ENCODE data around the gene SLC16A11. TPM values are rescaled to one million over a fixed set of nuclear protein-coding genes. Genes with fewer than 3 reads are reported as not detected.

The SLC16A11 gene
- total RNA-seq, 1 donor from 2014 or later = not detected

MicroRNAs within 50 kb of the gene (microRNA counts, 767-probe panel; counts per million panel counts)
- 460 counts per million, percentile 90 among the panel's probes with 10 or more counts for microRNA hsa-miR-195-5p
- microRNA hsa-miR-497-5p = 460 counts per million, percentile 90 among the panel's probes with 10 or more counts

Small RNA genes lying within 50 kb of the gene (small RNA-seq; reads per million reads assigned to genes)
- not detected for gene AC120057.1

Other genes starting within 250 kb of the SLC16A11 start
- gene TEKT1, start 212.4 kb downstream of the SLC16A11 start, total RNA-seq (ENCODE audit: low replicate concordance) = not detected in 2 replicates
- gene ALOX12, start 48.0 kb downstream of the SLC16A11 start, total RNA-seq (ENCODE audit: low replicate concordance) = 0.21 and 0.40 TPM in 2 replicates
- 104 and 137 TPM in 2 replicates for gene RNASEK, start 31.5 kb downstream of the SLC16A11 start, total RNA-seq (ENCODE audit: low replicate concordance)
- 3.8 and 5.3 TPM in 2 replicates for gene BCL6B, start 21.0 kb downstream of the SLC16A11 start, total RNA-seq (ENCODE audit: low replicate concordance)
- gene SLC16A13, start 8.1 kb downstream of the SLC16A11 start, total RNA-seq (ENCODE audit: low replicate concordance) = 1.4 TPM in 1 of 2 replicates, not detected in the other
- gene CLEC10A, start 36.2 kb upstream of the SLC16A11 start, total RNA-seq (ENCODE audit: low replicate concordance) = not detected in 2 replicates
- gene ASGR2, start 70.7 kb upstream of the SLC16A11 start, total RNA-seq (ENCODE audit: low replicate concordance) = not detected in 2 replicates
- 3.1 and 4.4 TPM in 2 replicates for gene ASGR1, start 135.3 kb upstream of the SLC16A11 start, total RNA-seq (ENCODE audit: low replicate concordance)
- 23.5 and 50.5 TPM in 2 replicates for gene DLG4, start 175.7 kb upstream of the SLC16A11 start, total RNA-seq (ENCODE audit: low replicate concordance)
- 86.7 and 194 TPM in 2 replicates for gene ACADVL, start 175.8 kb upstream of the SLC16A11 start, total RNA-seq (ENCODE audit: low replicate concordance)
- 43.9 and 113 TPM in 2 replicates for gene DVL2, start 190.4 kb upstream of the SLC16A11 start, total RNA-seq (ENCODE audit: low replicate concordance)
- 31.6 and 59.1 TPM in 2 replicates for gene PHF23, start 195.4 kb upstream of the SLC16A11 start, total RNA-seq (ENCODE audit: low replicate concordance)
- 225 and 276 TPM in 2 replicates for gene GABARAP, start 198.4 kb upstream of the SLC16A11 start, total RNA-seq (ENCODE audit: low replicate concordance)
- gene CTDNEP1, start 207.6 kb upstream of the SLC16A11 start, total RNA-seq (ENCODE audit: low replicate concordance) = 46.5 and 55.3 TPM in 2 replicates
- 17.5 and 42.2 TPM in 2 replicates for gene ELP5, start 208.1 kb upstream of the SLC16A11 start, total RNA-seq (ENCODE audit: low replicate concordance)
- gene CLDN7, start 218.4 kb upstream of the SLC16A11 start, total RNA-seq (ENCODE audit: low replicate concordance) = 0.32 and 1.3 TPM in 2 replicates
- gene SLC2A4, start 237.6 kb upstream of the SLC16A11 start, total RNA-seq (ENCODE audit: low replicate concordance) = 1.7 and 7.3 TPM in 2 replicates